GM18951 (cell line): ENCODE results near the gene FADS2.

Experiments used
- POLR2A ChIP-seq: IDR thresholded peaks from 4 replicates; pipeline ENCODE4 v1.6.1; 2011; ENCODE audit warnings: mild to moderate bottlenecking; ENCODE audit not compliant: insufficient read length, insufficient read depth; ENCODE audit errors: extremely low read depth
- in situ Hi-C: fragments of 300-500 bp; cut with MboI; formaldehyde crosslinking; loops from one replicate; pipeline ENCODE4 v1.12.0; 2022; ENCODE audit warnings: low sequenced_read_pairs, mixed read lengths, inconsistent platforms; ENCODE audit not compliant: unreplicated experiment

Gene FADS2

GRCh38 chr11:61912530-61912898, 84.4 kb downstream of the FADS2 start:
- no peak for TF ChIP-seq POLR2A
- in situ Hi-C loops = no loop called here

GRCh38 chr11:61912991-61913698, 85.0 kb downstream of the FADS2 start:
- in situ Hi-C loops = no loop called here
- TF ChIP-seq POLR2A = no peak

- in situ Hi-C loops = no loop called here
- no peak for TF ChIP-seq POLR2A
These were observed 85.7 kb downstream of the FADS2 start for GRCh38 chr11:61913699-61914395.

GRCh38 chr11:61914471-61915171, 86.5 kb downstream of the FADS2 start:
- in situ Hi-C loops = no loop called here

GRCh38 chr11:61916737-61917333, 88.7 kb downstream of the FADS2 start:
- TF ChIP-seq POLR2A = no peak
- in situ Hi-C loops = no loop called here

More at GRCh38 chr11:61914471-61915171, 86.5 kb downstream of the FADS2 start:
- TF ChIP-seq POLR2A = no peak
